ENCODE data around the gene SAMD1.
A peak's percentile ranks its signal among the peaks of the same experiment; 100 is the strongest.

Gene SAMD1

GRCh38 chr19:14114439-14114838, 23.9 kb upstream of the SAMD1 start:
- FAIRE-seq: no peak
- DNase-seq (ENCODE audit: insufficient read length, low spot score): no peak

GRCh38 chr19:14113762-14114414, 23.3 kb upstream of the SAMD1 start:
- no peak for FAIRE-seq
- DNase-seq (ENCODE audit: insufficient read length, low spot score): no peak

GRCh38 chr19:14112809-14113385, 22.3 kb upstream of the SAMD1 start:
- DNase-seq (ENCODE audit: insufficient read length, low spot score) (no peak), FAIRE-seq (no peak)

GRCh38 chr19:14112051-14112808, 21.7 kb upstream of the SAMD1 start:
- no peak for FAIRE-seq
- DNase-seq (ENCODE audit: insufficient read length, low spot score): no peak

GRCh38 chr19:14111486-14111885, 20.9 kb upstream of the SAMD1 start:
- FAIRE-seq (no peak), DNase-seq (ENCODE audit: insufficient read length, low spot score) (no peak)

- DNase-seq (ENCODE audit: insufficient read length, low spot score) (no peak), FAIRE-seq (no peak)
These were observed 20.1 kb upstream of the SAMD1 start for GRCh38 chr19:14110650-14111049.

- DNase-seq (ENCODE audit: insufficient read length, low spot score): no peak
These were observed 17.3 kb upstream of the SAMD1 start for GRCh38 chr19:14107581-14108461.

GRCh38 chr19:14106840-14107239, 16.3 kb upstream of the SAMD1 start:
- no peak for DNase-seq (ENCODE audit: insufficient read length, low spot score)
- no peak for FAIRE-seq

More at GRCh38 chr19:14107581-14108461, 17.3 kb upstream of the SAMD1 start:
- no peak for FAIRE-seq

- FAIRE-seq (no peak), DNase-seq (ENCODE audit: insufficient read length, low spot score) (no peak)
These were observed 15.1 kb upstream of the SAMD1 start for GRCh38 chr19:14105680-14106079.

- no peak for DNase-seq (ENCODE audit: insufficient read length, low spot score)
- no peak for FAIRE-seq
These were observed 12.8 kb upstream of the SAMD1 start for GRCh38 chr19:14103310-14103709.

- FAIRE-seq (no peak), DNase-seq (ENCODE audit: insufficient read length, low spot score) (no peak)
These were observed 12.2 kb upstream of the SAMD1 start for GRCh38 chr19:14102756-14103155.

- DNase-seq (ENCODE audit: insufficient read length, low spot score) (no peak), FAIRE-seq (no peak)
These were observed 11.6 kb upstream of the SAMD1 start for GRCh38 chr19:14102102-14102696.

GRCh38 chr19:14101003-14101545, 10.5 kb upstream of the SAMD1 start:
- DNase-seq (ENCODE audit: insufficient read length, low spot score): no peak
- no peak for FAIRE-seq

GRCh38 chr19:14097532-14098151, 7.1 kb upstream of the SAMD1 start:
- FAIRE-seq (no peak), DNase-seq (ENCODE audit: insufficient read length, low spot score) (no peak)

GRCh38 chr19:14096272-14096992, 5.9 kb upstream of the SAMD1 start:
- no peak for FAIRE-seq

GRCh38 chr19:14094854-14095253, 4.3 kb upstream of the SAMD1 start:
- FAIRE-seq: no peak
- DNase-seq (ENCODE audit: insufficient read length, low spot score): no peak

More at GRCh38 chr19:14096272-14096992, 5.9 kb upstream of the SAMD1 start:
- no peak for DNase-seq (ENCODE audit: insufficient read length, low spot score)

GRCh38 chr19:14093117-14093823, 2.7 kb upstream of the SAMD1 start:
- DNase-seq (ENCODE audit: insufficient read length, low spot score) (no peak), FAIRE-seq (no peak)

- peak; percentile 62 for DNase-seq (ENCODE audit: insufficient read length, low spot score)
- FAIRE-seq: peak; percentile 80
These were observed 1.4 kb upstream of the SAMD1 start for GRCh38 chr19:14091813-14092462.

All from GM19239 (cell line).